GM11168 (cell line): ENCODE results near the gene SAFB.

ENCODE experiments used
- in situ Hi-C: fragments of 300-500 bp; cut with MboI; formaldehyde crosslinking; loops from one replicate; pipeline ENCODE4 v1.12.0; 2022; ENCODE audit warnings: low sequenced_read_pairs; ENCODE audit not compliant: unreplicated experiment

SAFB gene

GRCh38 chr19:5622465-5623396 is at the start of gene SAFB, which contains the start of gene SAFB2:
Gene SAFB (plus strand): TSS chr19:5623083. CDS start chr19:5623206, 123 bp downstream.
Gene SAFB2 (minus strand): TSS chr19:5622776. CDS start chr19:5622715, 61 bp downstream.
- in situ Hi-C loops, result no loop called here

DNA sequence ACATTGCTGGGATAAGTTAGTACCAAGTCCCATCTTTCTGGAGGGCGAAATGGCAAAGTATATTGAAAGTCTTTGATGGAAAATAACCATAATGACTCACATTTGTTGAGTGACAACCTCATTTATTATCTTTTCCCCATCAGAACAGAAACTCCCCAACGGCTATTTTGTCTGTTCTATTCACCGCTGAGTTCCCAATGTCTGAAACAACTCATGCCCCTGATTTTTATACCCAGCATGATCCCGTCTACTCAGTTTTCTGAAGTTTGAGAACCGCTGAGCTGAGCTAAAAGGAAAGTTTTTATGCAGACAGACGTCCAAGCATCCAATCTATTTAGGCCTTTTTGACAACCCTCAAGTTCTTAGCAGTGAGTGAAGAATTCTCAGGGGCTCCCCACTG is 47.3 kb upstream of the SAFB start:
- in situ Hi-C loops, result no loop called here

DNA sequence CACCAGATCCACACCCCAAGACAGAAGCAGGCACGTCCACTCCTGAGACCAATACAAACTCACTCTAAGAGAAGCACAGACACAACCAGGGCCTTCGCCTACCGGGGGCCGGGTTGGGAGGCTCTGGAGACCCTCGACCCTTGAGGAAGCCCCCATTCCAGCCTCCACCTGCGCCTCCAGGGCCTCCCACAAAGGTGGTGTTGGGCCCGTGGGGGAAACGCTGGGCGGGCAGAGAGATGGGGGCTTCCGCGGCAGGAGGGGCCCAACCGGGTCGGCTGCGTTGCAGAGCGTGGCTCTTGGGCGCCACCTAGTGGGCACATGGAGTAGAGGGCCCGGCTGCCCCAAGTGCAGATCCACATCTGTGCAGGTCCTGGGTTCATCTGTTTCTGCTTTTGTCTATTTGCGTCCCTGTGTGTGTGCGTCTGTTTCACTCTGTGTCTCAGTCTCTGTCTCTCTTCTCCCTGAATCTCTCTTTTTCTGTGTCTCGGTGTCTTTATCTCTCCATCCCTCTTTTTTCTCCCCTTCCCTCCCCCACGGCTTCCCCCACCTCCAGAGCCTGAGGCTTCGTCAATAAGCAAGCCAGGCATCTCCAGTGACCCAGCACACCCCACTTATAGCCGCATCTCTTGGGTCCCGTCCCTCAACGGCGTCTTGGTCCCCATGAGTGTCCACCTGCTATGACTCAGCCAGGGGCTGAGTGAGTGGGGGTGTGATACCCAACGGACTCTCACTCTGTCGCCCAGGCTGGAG is 44.6 kb upstream of the SAFB start:
- in situ Hi-C loops, result no loop called here

- in situ Hi-C loops, result no loop called here
Measured at GRCh38 chr19:5579286-5579685, 43.6 kb upstream of the SAFB start.

GRCh38 chr19:5579697-5580096 is 43.2 kb upstream of the SAFB start:
- in situ Hi-C loops, result no loop called here

DNA sequence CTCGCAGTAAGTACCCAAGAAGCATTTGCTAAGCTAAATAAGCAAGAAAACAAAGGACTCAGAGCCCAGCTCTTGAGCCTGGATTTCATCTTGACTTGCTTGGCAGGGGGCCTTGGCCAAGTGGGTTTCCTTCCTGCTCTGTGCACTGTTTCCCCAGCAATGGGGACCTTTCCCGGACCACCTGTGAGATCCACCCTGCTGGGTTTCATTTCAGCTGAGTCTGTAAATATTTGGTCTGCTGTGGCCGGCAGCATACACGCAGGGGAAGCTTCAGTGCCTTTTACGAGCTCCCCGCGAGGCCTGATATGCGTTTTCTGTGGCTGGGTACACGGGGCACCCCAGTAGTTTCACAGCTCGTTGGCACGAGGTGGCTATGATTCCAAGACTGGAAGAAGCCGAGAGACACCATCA is 42.7 kb upstream of the SAFB start:
- in situ Hi-C loops, result no loop called here

GRCh38 chr19:5585461-5586299 is 37.2 kb upstream of the SAFB start:
- in situ Hi-C loops, result no loop called here

GRCh38 chr19:5586300-5587070 is 36.4 kb upstream of the SAFB start:
- in situ Hi-C loops, result no loop called here

DNA sequence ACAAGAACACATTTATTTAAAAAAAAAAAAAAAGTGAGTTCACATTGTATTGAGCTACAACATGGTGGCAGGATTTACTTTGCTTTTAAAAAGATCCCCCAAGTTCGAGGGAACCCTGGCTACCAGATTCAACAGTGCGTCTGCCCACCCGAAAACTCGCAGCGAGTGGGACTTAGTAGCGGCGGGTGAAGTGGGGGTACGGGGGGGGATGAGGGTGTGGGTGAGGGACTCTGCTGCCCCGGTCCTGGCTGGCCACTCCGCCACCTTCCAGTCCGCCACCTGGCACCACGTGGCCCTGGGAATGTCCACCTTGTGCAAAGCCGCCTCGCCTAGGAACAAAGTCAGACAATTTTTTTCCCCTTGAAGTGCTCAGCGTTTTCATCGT is 35.8 kb upstream of the SAFB start:
- in situ Hi-C loops, result no loop called here

- in situ Hi-C loops, result no loop called here
Measured at GRCh38 chr19:5587661-5588060, 35.2 kb upstream of the SAFB start.

DNA sequence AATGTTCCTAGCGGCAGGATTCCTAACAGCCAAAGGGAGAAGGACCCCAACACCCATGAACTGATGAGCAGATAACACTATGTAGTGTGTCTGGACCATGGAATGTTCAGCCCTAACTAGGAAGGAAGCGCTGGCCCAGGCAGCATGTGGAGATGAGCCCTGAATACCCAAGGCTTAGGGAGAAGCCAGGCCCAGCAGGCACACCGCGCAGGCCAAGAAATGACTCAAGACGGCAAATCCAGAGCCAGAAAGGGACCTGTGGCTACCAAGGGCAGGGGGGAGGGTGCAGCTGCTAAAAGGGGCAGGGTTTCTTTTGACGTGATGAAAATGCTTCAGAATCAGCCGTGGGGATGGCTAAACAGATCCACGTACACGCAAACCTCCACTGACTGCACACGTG is 34.4 kb upstream of the SAFB start:
- in situ Hi-C loops, result no loop called here

DNA sequence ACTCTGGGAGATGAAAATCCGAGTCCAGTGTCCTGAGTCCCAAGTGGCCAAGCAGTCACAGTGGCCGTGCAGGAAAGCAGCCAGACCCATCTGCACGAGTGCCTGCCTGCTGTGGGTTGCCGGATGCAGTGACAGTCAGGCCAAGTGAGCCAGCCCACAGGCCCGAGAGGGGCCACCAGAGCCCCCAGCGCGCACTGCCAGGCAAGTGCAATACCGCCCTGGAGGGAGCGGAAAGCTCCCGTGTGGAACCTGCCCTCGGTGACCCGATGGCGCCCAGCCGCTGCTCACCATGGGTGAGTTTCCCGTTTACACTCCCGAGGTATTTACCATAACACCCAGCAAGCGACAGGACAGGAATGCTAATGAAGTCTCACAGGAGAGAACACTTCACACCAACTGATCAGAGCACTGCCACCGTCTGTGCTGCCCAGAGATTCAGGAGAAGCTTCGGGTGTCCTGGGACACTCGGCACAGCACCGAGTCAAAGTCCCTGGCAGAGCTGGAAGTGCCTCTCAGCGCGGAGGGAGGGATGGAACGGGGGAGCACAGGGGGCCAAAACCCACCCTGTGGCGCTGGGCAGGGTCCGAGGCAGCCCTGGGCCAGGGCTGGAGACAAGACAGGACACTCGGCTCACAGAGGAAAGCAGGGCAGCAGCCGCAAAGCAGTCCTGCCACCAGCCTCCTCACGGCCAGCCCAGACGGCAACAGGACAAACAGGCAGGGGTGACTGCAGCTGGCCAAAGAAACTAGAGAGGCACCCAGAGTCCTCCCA is 33.8 kb upstream of the SAFB start:
- in situ Hi-C loops, result no loop called here

- in situ Hi-C loops, result no loop called here
Measured at GRCh38 chr19:5590151-5590864, 32.6 kb upstream of the SAFB start.

DNA sequence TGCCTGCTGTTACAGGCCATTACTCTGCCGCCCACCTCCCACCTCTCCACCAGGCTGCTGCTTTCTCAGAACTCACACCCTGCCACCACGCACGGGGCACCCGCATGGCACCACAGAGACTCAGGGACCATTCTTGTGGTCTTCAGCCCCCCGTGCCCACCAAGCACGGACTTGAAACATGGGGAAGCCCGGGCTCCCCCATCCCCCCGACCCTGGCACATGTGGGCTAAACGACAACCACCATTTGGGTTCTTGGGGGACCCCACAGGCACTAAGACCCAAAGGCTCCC is 32.1 kb upstream of the SAFB start:
- in situ Hi-C loops, result no loop called here

- in situ Hi-C loops, result no loop called here
Measured at GRCh38 chr19:5591476-5591875, 31.4 kb upstream of the SAFB start.

GRCh38 chr19:5592531-5593342 is 30.1 kb upstream of the SAFB start:
- in situ Hi-C loops, result no loop called here

- in situ Hi-C loops, result no loop called here
Measured at GRCh38 chr19:5593343-5594255, 29.3 kb upstream of the SAFB start.
